Lower lobe of right lung (tissue), 2 donors: ENCODE results near the gene ARL5A. TPM values are rescaled to one million over a fixed set of nuclear protein-coding genes. Genes with fewer than 3 reads are reported as not detected.
"Not testable (repeated sequence)": the region's sequence is repeated elsewhere in the genome, so short reads cannot be mapped to it uniquely, and the experiment has no call there.

Experiments
- ATAC-seq, 2 donors: fragments of 200-7000 bp; cut with Tn5 transposase; one replicate each; pipeline ENCODE4 v1.9.1; 2020 to 2022; ENCODE audit warnings: mild to moderate bottlenecking in 2 of 2, moderate library complexity in 2 of 2
- DNase-seq: peaks from one replicate; pipeline ENCODE4 v3.0.0-alpha.2; 2020
- H3K27ac ChIP-seq: fragments of 200-600 bp; one replicate; pipeline ENCODE4 v1.8.0; 2022
- H3K27me3 ChIP-seq: fragments of 200-600 bp; one replicate; pipeline ENCODE4 v1.8.0; 2022; ENCODE audit warnings: low read depth
- H3K36me3 ChIP-seq: fragments of 200-600 bp; one replicate; pipeline ENCODE4 v1.8.0; 2022; ENCODE audit warnings: mild to moderate bottlenecking
- H3K4me1 ChIP-seq: fragments of 200-600 bp; one replicate; pipeline ENCODE4 v1.8.0; 2022
- H3K4me3 ChIP-seq: fragments of 200-600 bp; one replicate; pipeline ENCODE4 v1.8.0; 2022; ENCODE audit warnings: mild to moderate bottlenecking
- H3K9me3 ChIP-seq: fragments of 200-600 bp; one replicate; pipeline ENCODE4 v1.8.0; 2022
- intact Hi-C: fragments of 100-400 bp; cut with DNase I; formaldehyde crosslinking; loops from one replicate; pipeline ENCODE4 v1.11.0; 2022
- total RNA-seq: library from RNA; stranded (reverse); fragmentation: NEBNext Ultra II Directional; extraction: Animal tissue kit (Norgen Biotek cat#: 25700); gene quantifications from one replicate; pipeline ENCODE4 v1.2.1, GENCODE V29; 2021
- TF ChIP-seq, protein P1 (sequence below): fragments of 200-600 bp; IDR thresholded peaks from one replicate; pipeline ENCODE4 v1.8.0; 2022; ENCODE audit warnings: antibody characterized with exemption, mild to moderate bottlenecking
- donor health status: DM: no; HTN: yes; CAD: no; lungs with severe emphysema.

The ARL5A gene
- total RNA-seq, 1 donor from 2014 or later: 52.3 TPM

GRCh38 chr2:151795646-151796240 lies 32.5 kb downstream of the ARL5A start:
- Histone ChIP-seq H3K27me3 (no peaks in the 10 kb centered on the region), H3K36me3 (peaks cover 19% of the 10 kb centered on the region), H3K27ac (no peak overlapping the region), H3K9me3 (no peaks in the 10 kb centered on the region), H3K4me3 (no peak overlapping the region), H3K4me1 (no peaks in the 10 kb centered on the region)
- intact Hi-C loops: no loop called here
- ATAC-seq: no peak
- TF ChIP-seq, protein P1, sequence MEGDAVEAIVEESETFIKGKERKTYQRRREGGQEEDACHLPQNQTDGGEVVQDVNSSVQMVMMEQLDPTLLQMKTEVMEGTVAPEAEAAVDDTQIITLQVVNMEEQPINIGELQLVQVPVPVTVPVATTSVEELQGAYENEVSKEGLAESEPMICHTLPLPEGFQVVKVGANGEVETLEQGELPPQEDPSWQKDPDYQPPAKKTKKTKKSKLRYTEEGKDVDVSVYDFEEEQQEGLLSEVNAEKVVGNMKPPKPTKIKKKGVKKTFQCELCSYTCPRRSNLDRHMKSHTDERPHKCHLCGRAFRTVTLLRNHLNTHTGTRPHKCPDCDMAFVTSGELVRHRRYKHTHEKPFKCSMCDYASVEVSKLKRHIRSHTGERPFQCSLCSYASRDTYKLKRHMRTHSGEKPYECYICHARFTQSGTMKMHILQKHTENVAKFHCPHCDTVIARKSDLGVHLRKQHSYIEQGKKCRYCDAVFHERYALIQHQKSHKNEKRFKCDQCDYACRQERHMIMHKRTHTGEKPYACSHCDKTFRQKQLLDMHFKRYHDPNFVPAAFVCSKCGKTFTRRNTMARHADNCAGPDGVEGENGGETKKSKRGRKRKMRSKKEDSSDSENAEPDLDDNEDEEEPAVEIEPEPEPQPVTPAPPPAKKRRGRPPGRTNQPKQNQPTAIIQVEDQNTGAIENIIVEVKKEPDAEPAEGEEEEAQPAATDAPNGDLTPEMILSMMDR: no peak
- no peak for DNase-seq

DNA sequence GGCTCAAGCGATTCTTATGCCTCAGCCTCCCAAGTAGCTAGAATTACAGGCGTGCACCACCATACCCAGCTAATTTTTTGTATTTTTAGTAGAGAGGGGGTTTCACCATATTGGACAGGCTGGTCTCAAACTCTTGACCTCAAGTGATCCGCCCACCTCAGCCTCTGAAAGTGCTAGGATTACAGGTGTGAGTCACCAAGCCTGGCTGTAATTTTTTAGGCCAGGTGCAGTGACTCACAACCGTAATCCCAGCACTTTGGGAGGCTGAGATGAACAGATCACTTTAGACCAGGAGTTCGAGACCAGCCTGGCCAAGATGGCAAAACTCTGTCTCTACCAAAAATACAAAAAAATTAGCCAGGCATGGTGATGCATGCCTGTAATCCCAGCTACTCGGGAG lies 33.8 kb downstream of the ARL5A start:
- intact Hi-C loops, H3K4me3 ChIP-seq, H3K27me3 ChIP-seq, H3K4me1 ChIP-seq, ATAC-seq, DNase-seq, H3K9me3 ChIP-seq, H3K36me3 ChIP-seq, H3K27ac ChIP-seq: not testable (repeated sequence)

DNA sequence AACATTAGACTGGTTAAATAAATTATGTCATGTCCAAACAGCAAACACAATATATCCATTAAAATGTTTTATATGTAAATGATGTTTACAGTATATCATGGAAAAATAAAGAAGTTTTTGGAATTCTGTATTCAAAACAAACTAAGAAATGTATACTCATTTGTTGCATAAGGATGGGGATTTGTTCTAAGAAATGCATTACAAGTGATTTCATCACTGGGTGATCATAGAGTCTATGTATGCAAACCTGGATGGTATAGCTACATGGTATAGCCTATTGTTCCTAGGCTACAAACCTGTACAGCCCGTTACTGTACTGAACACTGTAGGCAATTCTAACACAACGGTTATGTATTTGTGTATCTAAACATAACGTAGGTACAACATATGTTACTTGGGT lies 35.1 kb downstream of the ARL5A start:
- ATAC-seq: no peak
- Histone ChIP-seq H3K4me3 (no peak overlapping the region), H3K27me3 (no peaks in the 10 kb centered on the region), H3K4me1 (no peaks in the 10 kb centered on the region), H3K9me3 (no peaks in the 10 kb centered on the region), H3K36me3 (peaks cover 15% of the 10 kb centered on the region), H3K27ac (no peak overlapping the region)
- intact Hi-C loops: no loop called here
- TF ChIP-seq, protein P1: no peak
- DNase-seq: no peak

DNA sequence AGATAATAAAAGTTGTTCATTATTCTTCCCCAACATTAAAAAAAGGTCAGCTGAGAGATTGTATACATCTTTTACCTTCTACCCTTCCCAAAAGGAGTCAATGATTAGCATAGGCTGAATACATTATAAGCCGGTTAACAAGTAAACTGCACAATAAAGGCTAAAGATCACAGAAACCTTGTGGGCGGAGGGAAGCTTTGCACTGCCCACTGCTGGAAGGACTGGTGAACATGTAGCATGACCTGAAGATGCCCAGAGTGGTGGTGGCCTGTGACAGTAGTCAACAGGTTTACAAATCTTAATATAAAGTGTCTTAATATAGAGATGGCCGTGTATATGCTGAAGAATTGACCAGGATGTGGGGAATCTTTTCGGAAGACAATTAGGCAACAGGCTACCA lies 35.6 kb downstream of the ARL5A start:
- Histone ChIP-seq H3K36me3 (peaks cover 17% of the 10 kb centered on the region), H3K9me3 (no peaks in the 10 kb centered on the region), H3K4me3 (no peak overlapping the region), H3K27ac (no peak overlapping the region), H3K27me3 (no peaks in the 10 kb centered on the region), H3K4me1 (no peaks in the 10 kb centered on the region)
- DNase-seq (no peak), ATAC-seq (no peak)
- TF ChIP-seq, protein P1: no peak
- intact Hi-C loops: no loop called here

DNA sequence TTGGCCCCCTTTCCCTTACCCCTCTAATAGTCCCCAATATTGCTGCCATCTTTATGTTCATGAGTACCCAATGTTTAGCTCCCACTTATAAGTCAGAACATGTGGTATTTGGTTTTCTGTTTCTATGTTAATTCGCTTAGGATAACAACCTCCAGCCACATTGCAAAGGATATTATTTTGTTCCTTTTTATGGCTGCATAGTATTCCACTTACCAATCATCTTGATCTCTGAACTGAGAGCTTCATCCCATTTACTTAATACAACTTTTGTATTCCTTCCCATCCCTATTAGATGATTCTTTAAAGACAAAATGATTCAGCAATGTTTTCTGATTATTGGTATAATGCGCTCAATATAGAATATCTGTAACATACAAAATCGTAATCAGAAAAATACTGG lies 36.7 kb downstream of the ARL5A start:
- no peak overlapping the region for H3K27ac ChIP-seq
- no peaks in the 10 kb centered on the region for H3K27me3 ChIP-seq
- TF ChIP-seq, protein P1: no peak
- no peaks in the 10 kb centered on the region for H3K9me3 ChIP-seq
- H3K4me1 ChIP-seq: no peaks in the 10 kb centered on the region
- H3K36me3 ChIP-seq: peaks cover 16% of the 10 kb centered on the region
- ATAC-seq (no peak), DNase-seq (no peak)
- H3K4me3 ChIP-seq: no peak overlapping the region
- intact Hi-C loops: no loop called here

DNA sequence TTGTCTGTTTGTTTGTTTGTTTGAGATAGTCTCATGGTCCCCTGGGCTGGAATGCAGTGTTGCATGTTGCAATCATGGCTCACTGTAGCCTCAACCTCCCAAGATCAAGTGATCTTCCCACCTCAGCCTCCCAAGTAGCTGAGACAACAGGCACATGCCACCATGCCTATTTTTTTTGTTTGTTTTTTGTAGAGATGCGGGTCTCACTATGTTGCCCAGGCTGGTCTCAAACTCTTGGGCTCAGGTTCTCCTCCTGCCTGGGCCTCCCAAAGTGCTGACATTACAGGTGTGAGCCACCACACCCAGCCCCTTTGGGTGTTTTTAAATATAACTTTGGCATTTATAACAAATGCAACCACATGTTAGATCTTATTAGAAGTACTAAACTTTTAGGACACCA lies 37.5 kb downstream of the ARL5A start:
- DNase-seq (no peak), ATAC-seq (no peak)
- intact Hi-C loops: no loop called here
- TF ChIP-seq, protein P1: no peak
- no peak overlapping the region for H3K4me3 ChIP-seq
- no peaks in the 10 kb centered on the region for H3K9me3 ChIP-seq
- H3K27me3 ChIP-seq: no peaks in the 10 kb centered on the region
- no peaks in the 10 kb centered on the region for H3K4me1 ChIP-seq
- peaks cover 14% of the 10 kb centered on the region for H3K36me3 ChIP-seq
- H3K27ac ChIP-seq: no peak overlapping the region
